DMS79 treated with DMSO at 0.1 percent for 48 hours (cell line): ENCODE results near the gene FMN1.

Source experiments
- DNase-seq: peaks from one replicate; lab custom pipeline; 2025; lab: John Stamatoyannopoulos, UW

FMN1 gene

DNA sequence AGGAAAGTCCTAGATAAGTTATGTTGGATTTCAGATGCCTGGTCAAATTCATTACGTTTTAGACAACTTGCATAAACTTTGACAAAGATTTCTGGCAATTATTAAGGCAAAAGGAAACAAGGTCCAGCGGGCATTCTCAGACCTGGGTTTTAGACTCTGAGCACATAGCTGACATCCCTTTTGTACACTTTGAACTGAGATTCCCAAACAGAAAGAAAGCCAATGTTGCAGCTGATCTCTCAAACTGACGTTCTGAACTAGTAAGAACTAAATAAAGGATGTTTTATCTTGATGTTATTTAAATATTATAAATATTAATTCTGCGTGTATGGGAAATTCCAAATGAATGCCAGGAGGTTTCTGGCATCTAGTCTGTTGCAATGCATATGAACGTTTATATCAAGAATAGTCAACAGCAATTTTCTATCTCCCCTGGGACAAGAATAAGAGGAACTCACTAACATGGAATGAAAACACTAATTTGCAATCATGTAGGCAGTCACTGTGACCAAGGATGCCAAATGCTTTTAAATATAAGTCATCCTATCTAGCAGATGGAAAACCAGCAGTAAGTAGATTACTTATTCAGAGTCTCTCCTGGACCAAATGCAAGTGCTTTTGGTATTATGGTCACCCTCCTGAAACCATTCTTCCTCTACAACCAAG is 274.6 kb downstream of the FMN1 start:
- peak; percentile 70 for DNase-seq

- no peak for DNase-seq
Observed at GRCh38 chr15:32918547-32918946, 276.0 kb downstream of the FMN1 start.

DNA sequence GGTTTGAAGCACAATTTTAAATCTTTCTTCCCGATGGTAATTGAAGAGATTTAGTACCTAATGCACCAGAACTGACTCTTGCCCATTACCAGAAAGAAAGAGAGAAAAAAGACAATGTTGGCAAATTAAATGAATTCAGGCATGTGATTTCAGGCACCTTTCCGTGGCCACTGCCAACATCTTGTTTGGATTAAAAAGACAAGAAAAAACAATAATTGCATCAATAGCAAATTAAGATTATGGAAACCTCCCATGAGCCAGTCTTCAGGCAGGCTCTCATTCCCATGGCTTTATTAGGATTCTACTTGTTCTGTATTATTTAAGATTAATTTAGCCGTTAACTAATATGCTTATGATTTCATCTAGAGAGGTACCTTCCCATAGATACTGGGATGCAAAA is 283.7 kb downstream of the FMN1 start:
- no peak for DNase-seq

GRCh38 chr15:32909431-32909830 is 285.1 kb downstream of the FMN1 start:
- DNase-seq, result no peak

GRCh38 chr15:32908872-32909271 is 285.6 kb downstream of the FMN1 start:
- no peak for DNase-seq

GRCh38 chr15:32908135-32908801 is 286.2 kb downstream of the FMN1 start:
- no peak for DNase-seq

DNA sequence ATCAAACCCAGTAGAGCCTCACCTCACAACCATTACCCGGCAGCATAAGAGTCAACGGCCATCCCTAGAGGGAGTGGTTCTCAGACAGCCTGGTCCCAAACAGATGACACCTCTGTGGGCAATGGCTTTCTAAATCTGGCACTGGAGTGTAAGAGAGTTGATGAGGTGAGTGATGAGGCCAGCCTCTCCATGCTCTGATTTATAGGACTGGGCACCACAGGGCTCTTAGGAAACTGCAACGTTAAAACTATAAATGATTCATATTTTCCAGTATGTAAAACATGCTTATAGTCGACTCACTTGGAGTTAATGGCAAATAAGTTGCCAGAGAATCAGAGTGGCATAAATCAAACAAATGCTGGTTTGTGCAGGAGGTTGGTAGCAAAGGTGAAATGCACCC is 289.0 kb downstream of the FMN1 start:
- DNase-seq, result no peak

GRCh38 chr15:32904448-32904847 is 290.1 kb downstream of the FMN1 start:
- no peak for DNase-seq

DNA sequence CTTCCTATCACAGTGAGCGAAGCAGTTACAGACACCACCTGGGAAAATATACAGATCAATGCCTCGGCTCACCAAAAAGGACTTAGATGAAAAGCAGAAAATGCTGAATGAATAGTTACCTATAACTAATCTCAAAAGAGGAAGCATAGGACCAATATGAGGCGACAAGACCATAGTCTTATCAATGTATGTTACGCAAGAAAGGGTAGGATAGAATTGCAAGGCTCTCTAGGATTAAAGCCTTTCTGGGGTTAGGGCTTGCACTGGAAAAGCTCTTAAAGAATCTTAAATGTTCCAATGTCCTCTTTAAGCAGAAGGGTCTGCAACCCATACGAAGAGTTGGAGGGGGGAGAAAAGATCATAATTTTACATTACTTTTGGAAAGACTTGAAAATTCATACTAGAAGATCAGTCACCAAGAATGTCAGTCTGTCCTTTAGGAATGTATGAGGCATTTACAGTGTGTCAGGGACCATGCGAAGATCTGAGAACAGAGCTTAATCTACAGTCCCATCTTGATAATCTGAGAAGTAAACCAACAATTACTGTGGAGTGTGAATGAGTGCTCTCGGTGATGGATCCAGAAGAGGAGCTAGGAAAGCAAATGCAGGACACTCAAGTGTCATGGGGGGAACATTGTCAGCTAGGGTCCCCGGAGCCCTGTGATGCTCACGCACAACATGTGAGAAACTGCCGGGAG is 290.8 kb downstream of the FMN1 start:
- no peak for DNase-seq

- DNase-seq, result no peak
Observed at GRCh38 chr15:32901995-32902394, 292.5 kb downstream of the FMN1 start.

DNA sequence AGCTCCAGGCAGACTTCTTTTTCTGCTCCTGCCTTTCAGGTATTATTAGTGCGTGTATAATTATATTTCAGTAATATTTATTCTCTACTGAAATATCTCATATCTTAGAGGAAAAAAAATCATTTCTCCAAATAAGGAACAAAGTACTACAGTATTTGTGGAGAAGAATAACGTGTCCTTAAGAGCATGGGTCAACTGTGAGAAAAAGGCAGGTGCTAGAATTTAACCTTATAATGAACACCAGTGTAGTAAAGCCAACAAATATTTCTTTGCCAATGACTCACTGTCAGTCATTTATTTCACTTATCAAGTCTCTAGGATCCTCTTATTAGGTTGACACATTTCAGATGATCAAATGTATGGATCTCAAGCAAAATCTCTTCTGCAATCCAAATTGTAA is 293.3 kb downstream of the FMN1 start:
- DNase-seq, result no peak

- DNase-seq, result no peak
Observed at GRCh38 chr15:32899126-32899596, 295.4 kb downstream of the FMN1 start.

DNA sequence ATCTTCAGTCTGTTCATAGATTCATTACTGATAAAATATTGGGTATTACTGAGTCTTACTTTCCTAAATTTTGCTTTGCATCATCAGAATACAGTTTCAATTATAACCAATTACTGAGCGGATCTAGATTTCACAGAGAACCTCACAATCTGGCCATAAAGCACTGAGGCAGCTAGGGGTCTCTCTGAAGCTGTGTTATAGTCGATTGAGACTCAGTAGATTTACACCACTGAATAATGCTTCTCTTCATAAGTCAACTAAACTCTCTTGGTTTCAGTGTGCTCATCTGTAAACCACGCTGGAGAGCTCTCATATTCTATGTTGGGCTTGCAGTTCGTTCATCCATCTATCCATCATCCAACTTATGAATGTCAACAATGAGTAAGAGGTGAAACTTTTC is 296.1 kb downstream of the FMN1 start:
- no peak for DNase-seq

DNA sequence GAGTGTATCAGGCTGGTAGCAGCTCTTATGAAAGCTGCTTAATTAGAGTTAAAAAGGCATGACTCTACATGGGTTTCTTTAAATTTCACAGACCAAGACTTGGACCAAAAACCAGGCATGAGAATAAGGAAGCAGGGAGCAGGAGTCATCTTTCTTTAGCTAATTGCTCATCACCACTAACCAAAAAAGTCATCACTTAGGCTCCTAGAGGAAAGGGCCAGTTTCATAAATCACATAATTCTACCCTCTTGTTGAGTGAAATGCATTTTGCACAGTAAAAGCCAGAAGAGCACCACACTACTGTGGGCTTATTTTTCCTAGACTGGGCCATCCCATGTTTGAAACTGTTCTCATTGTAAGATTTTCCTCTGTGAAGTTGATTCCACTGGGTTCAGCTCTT is 301.1 kb downstream of the FMN1 start:
- DNase-seq, result no peak

- no peak for DNase-seq
Observed at GRCh38 chr15:32889214-32889613, 305.3 kb downstream of the FMN1 start.

GRCh38 chr15:32888221-32888761 is 306.2 kb downstream of the FMN1 start:
- DNase-seq, result no peak

DNA sequence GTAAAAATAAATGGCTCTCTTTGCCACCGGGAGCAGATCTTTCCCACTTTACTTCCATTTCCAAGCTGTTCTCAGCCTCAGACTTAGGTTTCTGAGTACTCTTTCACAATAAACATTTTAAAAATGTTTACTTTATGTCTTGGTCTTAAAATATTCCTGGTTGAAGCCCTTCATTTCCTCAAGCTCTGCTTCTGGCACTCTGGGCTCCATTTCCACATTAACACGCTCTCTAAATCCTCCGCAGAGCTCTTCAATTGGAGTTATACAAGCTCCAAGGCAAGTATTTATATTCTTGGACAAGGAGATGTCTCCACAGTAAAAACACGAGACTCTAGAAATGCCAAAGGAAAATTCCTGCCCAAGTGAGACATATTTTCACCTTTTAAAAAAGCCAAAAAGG is 307.4 kb downstream of the FMN1 start:
- no peak for DNase-seq

DNA sequence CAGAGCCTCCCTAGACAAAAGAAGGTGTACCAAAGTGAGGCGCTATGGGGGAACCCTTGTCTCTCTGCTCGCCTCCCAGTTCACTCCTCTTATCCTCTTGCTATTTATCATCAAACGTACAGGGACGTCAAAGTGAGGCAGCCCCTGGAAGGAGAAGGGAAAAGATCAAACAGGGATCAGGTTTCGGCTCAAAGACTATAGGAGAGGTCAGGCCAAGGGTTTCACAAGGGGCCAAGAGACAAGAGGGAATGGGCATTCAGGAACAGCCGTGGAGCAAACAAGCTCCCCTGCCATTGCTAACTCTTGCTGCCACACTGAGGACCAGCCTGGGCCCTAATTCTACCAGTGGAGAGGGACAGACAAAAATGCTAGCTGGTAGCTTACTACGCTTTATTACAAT is 308.1 kb downstream of the FMN1 start:
- DNase-seq, result no peak

DNA sequence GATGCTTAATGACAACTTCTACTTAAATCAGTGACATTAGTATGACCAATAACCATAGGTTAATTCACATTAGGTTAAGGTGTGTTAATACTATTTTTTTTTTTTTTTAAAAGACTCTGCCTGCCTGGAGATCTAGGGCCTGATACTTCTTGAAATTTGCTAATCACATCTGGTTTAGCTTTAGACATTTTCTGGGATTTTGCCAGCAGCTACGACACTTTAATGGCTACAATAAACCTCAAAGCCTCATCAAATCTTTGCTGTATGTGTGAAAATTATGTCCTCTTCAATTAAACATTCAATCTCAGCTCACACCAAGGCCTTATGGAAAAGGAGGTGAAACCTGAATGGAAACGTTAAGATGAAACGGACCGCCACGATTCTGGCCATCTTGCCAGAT is 308.8 kb downstream of the FMN1 start:
- DNase-seq, result no peak

DNA sequence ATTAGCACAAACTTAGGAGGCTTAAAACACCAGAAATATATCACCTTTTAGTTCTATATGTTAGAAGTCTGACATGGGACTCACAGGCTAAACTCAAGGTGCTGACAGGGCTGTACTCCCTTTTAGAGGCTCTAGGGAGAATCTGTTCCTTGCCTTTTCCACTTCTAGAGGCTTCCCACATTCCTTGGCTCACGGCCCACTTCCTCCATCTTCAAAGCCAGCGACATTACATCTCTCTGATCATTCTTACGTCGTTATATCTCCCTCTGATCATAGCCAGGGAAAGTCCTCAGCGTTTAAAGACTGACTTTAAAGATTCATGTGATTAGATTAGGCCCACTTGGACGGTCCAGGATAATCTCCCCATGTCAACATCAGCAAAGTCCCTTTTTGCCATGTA is 310.4 kb downstream of the FMN1 start:
- DNase-seq, result no peak

- no peak for DNase-seq
Observed at GRCh38 chr15:32882955-32883354, 311.6 kb downstream of the FMN1 start.

GRCh38 chr15:32881528-32881927 is 313.0 kb downstream of the FMN1 start:
- DNase-seq, result no peak

- no peak for DNase-seq
Observed at GRCh38 chr15:32880642-32881041, 313.9 kb downstream of the FMN1 start.
